Endothelial cell of umbilical vein (primary cell): ENCODE results near the gene SINHCAF. TPM values are rescaled to one million over a fixed set of nuclear protein-coding genes. Genes with fewer than 3 reads are reported as not detected.
"Not testable (repeated sequence)": the region's sequence is repeated elsewhere in the genome, so short reads cannot be mapped to it uniquely, and the experiment has no call there.

Experiments used
- BruUV-seq: library from RNA; stranded (reverse); fragments of 400-500 nt; replicated peaks from 2 replicates; lab custom pipeline; 2021; lab: Mats Ljungman, UMichigan
- CTCF ChIA-PET: fragments of 300-600, 350-600 bp; sonication (Branson Sonifier 250); formaldehyde crosslinking; loops from one replicate; lab custom pipeline; 2021; ENCODE audit warnings: antibody characterized with exemption, inconsistent platforms; lab: Charles Lee
- POLR2A ChIA-PET: fragments of 300-600, 350-600 bp; sonication (Branson Sonifier 250); formaldehyde crosslinking; loops from one replicate; lab custom pipeline; 2021; ENCODE audit warnings: antibody characterized with exemption, inconsistent platforms; lab: Charles Lee
- DNase-seq: peaks from one replicate; pipeline ENCODE4 v3.0.0-alpha.2; 2011; ENCODE audit warnings: low read depth, low spot score
- FAIRE-seq: peaks from 2 replicates; lab custom pipeline; 2011; peaks lifted over from hg19 to GRCh38; lab: Jason Lieb, UNC
- H2AFZ ChIP-seq: 2 replicates; pipeline ENCODE4 v1.6.0; 2012; ENCODE audit warnings: low read depth, low read length, control low read depth, inconsistent platforms
- H3K27ac ChIP-seq: 2 replicates; pipeline ENCODE4 v1.5.1; 2011; ENCODE audit warnings: low read depth, mild to moderate bottlenecking, control low read depth, low read length, moderate library complexity; ENCODE audit not compliant: insufficient read depth
- H3K27me3 ChIP-seq, 2 experiments: 2 replicates each; pipeline versions ENCODE4 v1.6.0 to v1.6.1; 2011; ENCODE audit warnings: low read length in 2 of 2, mixed read lengths in 1 of 2; ENCODE audit not compliant: control insufficient read depth in 2 of 2, insufficient read depth in 2 of 2
- H3K36me3 ChIP-seq, 2 experiments: 2 replicates in 1 of 2; 3 replicates in 1 of 2; pipeline ENCODE4 v1.5.1; 2011; ENCODE audit warnings: low read length in 2 of 2, mild to moderate bottlenecking in 1 of 2, moderate library complexity in 1 of 2; ENCODE audit not compliant: control insufficient read depth in 2 of 2, insufficient read depth in 2 of 2; ENCODE audit errors: extremely low read depth in 1 of 2
- H3K4me1 ChIP-seq: 3 replicates; pipeline ENCODE4 v1.5.1; 2011; ENCODE audit warnings: mild to moderate bottlenecking, low read length; ENCODE audit not compliant: control insufficient read depth, insufficient read depth; ENCODE audit errors: extremely low read depth
- H3K4me2 ChIP-seq: 2 replicates; pipeline ENCODE4 v1.6.1; 2011; ENCODE audit warnings: low read length, control low read depth, mixed read lengths; ENCODE audit not compliant: insufficient read depth
- H3K4me3 ChIP-seq, 3 experiments: fragments of 200-600 bp in 1 of 3; sonication (generic), shearing (Covaris generic) in 1 of 3; replicated peaks in 1 of 3; 2 replicates each; pipeline ENCODE4 v1.5.1; 2011 to 2016; ENCODE audit warnings: control low read depth in 3 of 3, low read length in 3 of 3, mild to moderate bottlenecking in 2 of 3, inconsistent platforms in 1 of 3, low read depth in 1 of 3, moderate library complexity in 1 of 3; ENCODE audit not compliant: insufficient read depth in 1 of 3
- H3K79me2 ChIP-seq: 2 replicates; pipeline ENCODE4 v1.6.0; 2012; ENCODE audit warnings: low read length, inconsistent platforms; ENCODE audit not compliant: control insufficient read depth, insufficient read depth
- H3K9ac ChIP-seq: replicated peaks from 2 replicates; pipeline ENCODE3; 2011; ENCODE audit warnings: low read length, control low read depth; ENCODE audit not compliant: insufficient read depth; ENCODE audit errors: extremely low read depth
- H3K9me1 ChIP-seq: replicated peaks from 3 replicates; pipeline ENCODE4 v1.6.0; 2011; ENCODE audit warnings: mild to moderate bottlenecking, low read length; ENCODE audit not compliant: control insufficient read depth, insufficient read depth; ENCODE audit errors: extremely low read depth
- H3K9me3 ChIP-seq: replicated peaks from 2 replicates; pipeline ENCODE4 v1.5.1; 2012; ENCODE audit warnings: low read length, inconsistent platforms; ENCODE audit not compliant: control insufficient read depth, insufficient read depth
- H4K20me1 ChIP-seq: replicated peaks from 2 replicates; pipeline ENCODE3; 2011; ENCODE audit warnings: mild to moderate bottlenecking, low read length; ENCODE audit not compliant: control insufficient read depth, insufficient read depth; ENCODE audit errors: extremely low read depth
- CTCF ChIP-seq, 2 donors: IDR thresholded peaks; 1 replicate in 1 of 2; 2 replicates in 1 of 2; pipeline ENCODE4 v1.5.1; 2011; ENCODE audit warnings: low read length in 2 of 2, mild to moderate bottlenecking in 2 of 2, moderate library complexity in 2 of 2, control low read depth in 1 of 2, inconsistent platforms in 1 of 2, low read depth in 1 of 2; ENCODE audit not compliant: insufficient read depth in 1 of 2; ENCODE audit errors: extremely low read depth in 1 of 2
- GATA2 ChIP-seq: IDR thresholded peaks from 2 replicates; pipeline ENCODE4 v1.7.0; 2011; ENCODE audit warnings: low read depth, mild to moderate bottlenecking, moderate library complexity, mixed read lengths, low read length; ENCODE audit not compliant: insufficient read length, insufficient read depth
- JUN ChIP-seq: IDR thresholded peaks from 2 replicates; pipeline ENCODE4 v1.6.1; 2011; ENCODE audit warnings: borderline replicate concordance, low read depth; ENCODE audit not compliant: insufficient read length, insufficient read depth
- MYC ChIP-seq: IDR thresholded peaks from one replicate; pipeline ENCODE4 v1.6.1; 2011; ENCODE audit warnings: mild to moderate bottlenecking, low read depth, low read length
- POLR2A ChIP-seq: IDR thresholded peaks from 2 replicates; pipeline ENCODE4 v1.6.1; 2012; ENCODE audit warnings: low read depth, mild to moderate bottlenecking, control low read depth, low read length
- POLR2AphosphoS5 ChIP-seq: IDR thresholded peaks from 2 replicates; pipeline ENCODE4 v1.6.1; 2012; ENCODE audit warnings: low read depth, mild to moderate bottlenecking, control low read depth, low read length, moderate library complexity; ENCODE audit not compliant: insufficient read depth
- dilution Hi-C: fragments of 300-500 bp; cut with MboI; formaldehyde crosslinking; loops from one replicate; pipeline ENCODE4 v1.15.0; 2019; ENCODE audit warnings: low sequenced_read_pairs; ENCODE audit not compliant: extremely low pct_ligation_motif_present
- intact Hi-C: fragments of 100-400 bp; cut with micrococcal nuclease; formaldehyde crosslinking; loops from one replicate; pipeline ENCODE4 v1.10.0; 2022
- polyA plus RNA-seq, 4 experiments: library from polyadenylated mRNA; depleted of rRNA in 3 of 4; stranded (reverse) in 3 of 4; unstranded in 1 of 4; fragments of >200 nt; gene quantifications; 2 replicates each; pipeline versions ENCODE4 v1.2.1 to v1.2.3, GENCODE V29; 2011 to 2012; ENCODE audit warnings: missing spikeins in 1 of 4
- total RNA-seq: library from RNA; stranded (reverse); gene quantifications from 2 replicates; pipeline ENCODE4 v1.2.3, GENCODE V29; 2021

The SINHCAF gene
- total and polyA plus RNA-seq, 2 donors (not counting 3 experiments of a cell fraction or from before 2014, with no cell fraction given), result 19.3 to 83.4 TPM

DNA sequence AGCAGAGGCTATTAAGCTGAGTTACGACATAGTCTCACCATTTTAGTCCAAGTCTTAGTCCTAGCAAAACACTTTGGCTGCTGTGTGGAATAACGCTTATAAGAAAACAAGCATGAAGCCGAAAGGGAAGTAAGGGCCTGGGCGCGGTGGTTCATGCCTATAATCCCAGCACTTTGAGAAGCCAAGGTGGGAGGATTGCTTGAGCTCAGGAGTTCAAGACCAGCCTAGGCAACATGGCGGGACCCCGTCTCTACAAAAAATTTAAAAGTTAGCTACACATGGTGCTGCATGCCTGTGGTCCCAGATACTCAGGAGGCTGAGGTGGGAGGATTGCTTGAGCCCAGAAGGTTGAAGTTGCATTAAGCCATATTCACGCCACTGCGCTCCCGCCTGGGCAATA lies 83.5 kb downstream of the SINHCAF start:
- FAIRE-seq, H3K9me3 ChIP-seq, H3K36me3 ChIP-seq, BruUV-seq, H4K20me1 ChIP-seq, H3K27ac ChIP-seq, H3K4me2 ChIP-seq, H2AFZ ChIP-seq, intact Hi-C loops, H3K4me3 ChIP-seq, H3K9me1 ChIP-seq, H3K4me1 ChIP-seq, H3K79me2 ChIP-seq, DNase-seq, H3K9ac ChIP-seq, H3K27me3 ChIP-seq: not testable (repeated sequence)
- CTCF ChIA-PET, result interaction anchor here (0.7 to 11.9 kb wide), 7 partner anchors 9 to 396 kb away, joined by 3 to 123 read pairs (median 4); no protein-coding TSS in a partner anchor
- dilution Hi-C loops, result loop anchor here (25.0 kb wide), 1 partner anchor 405 kb away; no protein-coding TSS in a partner anchor
- POLR2A ChIA-PET, result interaction anchor here (0.6 kb wide), 1 partner anchor 1480 kb away, joined by 4 read pairs; no protein-coding TSS in a partner anchor

DNA sequence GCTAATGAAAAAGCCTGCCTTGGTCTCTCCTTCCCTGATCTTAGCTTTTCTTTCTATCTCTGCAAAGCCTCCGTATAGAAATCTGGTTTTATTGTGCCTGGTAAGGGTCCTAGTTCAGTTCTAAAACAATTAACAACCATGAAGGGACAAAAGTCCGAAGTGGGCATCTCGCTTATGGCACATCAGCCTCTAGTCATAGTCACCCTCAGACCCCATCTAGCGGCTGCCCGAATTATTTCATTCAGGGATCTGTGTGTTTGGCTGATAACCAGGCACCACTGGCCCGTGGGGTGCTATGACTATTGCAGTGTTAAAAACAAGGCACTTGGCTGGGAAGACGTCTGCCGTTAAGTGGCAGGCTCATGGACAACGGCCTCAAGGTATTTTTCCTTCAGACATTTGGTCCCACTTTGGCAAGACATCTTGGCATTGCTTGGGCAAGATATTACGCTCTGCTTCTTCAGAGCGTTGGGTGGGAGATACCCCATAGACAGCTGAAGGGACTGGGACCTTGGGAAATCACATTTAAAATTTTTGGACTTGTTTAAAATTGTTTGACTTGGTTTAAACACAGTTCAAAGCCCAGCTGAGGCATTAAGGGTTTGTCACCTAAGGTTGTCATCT lies 87.1 kb downstream of the SINHCAF start:
- peak overlapping the region; percentile 74 for H2AFZ ChIP-seq
- no peak overlapping the region for H3K4me3 ChIP-seq
- no peak overlapping the region for H3K9ac ChIP-seq

DNA sequence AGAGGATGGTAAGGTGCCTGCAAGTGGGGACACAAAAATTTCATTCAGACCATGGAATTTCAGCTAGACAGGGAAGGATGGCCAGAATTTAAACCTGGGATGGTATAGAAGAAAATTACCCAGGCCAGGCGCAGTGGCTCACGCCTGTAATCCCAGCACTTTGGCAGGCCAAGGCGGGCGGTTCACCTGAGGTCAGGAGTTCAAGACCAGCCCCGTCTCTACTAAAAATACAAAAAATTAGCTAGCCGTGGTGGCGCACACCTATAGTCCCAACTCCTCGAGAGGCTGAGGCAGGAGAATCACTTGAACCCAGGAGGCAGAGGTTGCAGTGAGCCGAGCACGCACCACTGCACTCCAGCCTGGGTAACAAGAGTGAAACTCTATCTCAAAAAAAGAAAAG lies 87.6 kb downstream of the SINHCAF start:
- H3K79me2 ChIP-seq, H3K9ac ChIP-seq, H3K4me1 ChIP-seq, H3K4me3 ChIP-seq, H3K27ac ChIP-seq, FAIRE-seq, DNase-seq, H4K20me1 ChIP-seq, BruUV-seq, H3K9me3 ChIP-seq, H3K9me1 ChIP-seq, H3K36me3 ChIP-seq, POLR2A ChIA-PET, H3K4me2 ChIP-seq: not testable (repeated sequence)
- CTCF ChIA-PET, result interaction anchor here (0.8 to 11.9 kb wide), 8 partner anchors 9 to 392 kb away, joined by 3 to 123 read pairs (median 7); no protein-coding TSS in a partner anchor
- dilution Hi-C loops, result loop anchor here (25.0 kb wide), 1 partner anchor 401 kb away; no protein-coding TSS in a partner anchor
- H2AFZ ChIP-seq, result peak overlapping the region; percentile 74
- intact Hi-C loops, result loop anchor here (1.0 to 5.0 kb wide), 4 partner anchors 122 to 391 kb away; no protein-coding TSS in a partner anchor
- peaks cover 11 to 19% of the 10 kb centered on the region in 2 experiments for H3K27me3 ChIP-seq

More for the DNA sequence above, 87.1 kb downstream of the SINHCAF start:
- DNase-seq, result peak; percentile 67
- Histone ChIP-seq H3K27me3 (peaks cover 11 to 16% of the 10 kb centered on the region in 2 experiments), H3K9me3 (no peaks in the 10 kb centered on the region), H3K27ac (no peak overlapping the region), H3K9me1 (no peaks in the 10 kb centered on the region), H3K36me3 (no peaks in the 10 kb centered on the region), H4K20me1 (no peaks in the 10 kb centered on the region), H3K79me2 (no peaks in the 10 kb centered on the region), H3K4me2 (no peak overlapping the region), H3K4me1 (no peaks in the 10 kb centered on the region)
- BruUV-seq, result no TSS peak
- TF ChIP-seq MYC (no peak), CTCF (IDR thresholded peaks at IDR 0.05; ENCODE audit: extremely low read depth in 1 of 2, insufficient read depth in 1 of 2, low read depth in 1 of 2, low read length in 2 of 2) (peak; percentile 68 to 75), POLR2A (no peak), JUN (no peak), POLR2AphosphoS5 (no peak), GATA2 (no peak)
- intact Hi-C loops, result loop anchor here (1.0 to 5.0 kb wide), 4 partner anchors 122 to 392 kb away; no protein-coding TSS in a partner anchor
- ChIA-PET CTCF (interaction anchor here (0.8 to 11.9 kb wide), 13 partner anchors 8 to 393 kb away, joined by 3 to 123 read pairs (median 4); partner anchors contain the start of gene SINHCAF), POLR2A (no interaction called here)
- dilution Hi-C loops, result loop anchor here (25.0 kb wide), 1 partner anchor 402 kb away; no protein-coding TSS in a partner anchor
- FAIRE-seq, result peak; percentile 97
